ENCODE measurements around the gene MAP3K13.
"Not testable (repeated sequence)": the region's sequence is repeated elsewhere in the genome, so short reads cannot be mapped to it uniquely, and the experiment has no call there.

The MAP3K13 gene

DNA sequence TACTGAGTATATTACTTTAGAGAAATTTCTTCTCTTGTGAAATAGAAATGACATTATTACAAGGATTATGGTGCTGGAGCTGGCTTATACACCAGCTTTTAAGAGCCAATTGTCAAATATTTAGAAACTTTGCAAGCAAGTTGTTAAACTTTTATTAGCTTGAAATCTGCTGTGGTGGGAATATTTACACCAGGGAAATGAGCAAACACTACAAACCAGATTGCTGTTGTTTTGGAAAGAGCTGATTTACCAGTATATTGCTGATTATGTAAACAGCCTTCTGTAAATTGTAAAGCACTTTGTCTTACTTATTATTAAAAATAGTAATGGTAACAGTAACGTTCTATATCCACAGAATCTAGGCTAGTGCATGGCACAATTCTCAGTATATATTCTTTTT is 61.5 kb downstream of the MAP3K13 start:
- TF ChIP-seq, protein P1, sequence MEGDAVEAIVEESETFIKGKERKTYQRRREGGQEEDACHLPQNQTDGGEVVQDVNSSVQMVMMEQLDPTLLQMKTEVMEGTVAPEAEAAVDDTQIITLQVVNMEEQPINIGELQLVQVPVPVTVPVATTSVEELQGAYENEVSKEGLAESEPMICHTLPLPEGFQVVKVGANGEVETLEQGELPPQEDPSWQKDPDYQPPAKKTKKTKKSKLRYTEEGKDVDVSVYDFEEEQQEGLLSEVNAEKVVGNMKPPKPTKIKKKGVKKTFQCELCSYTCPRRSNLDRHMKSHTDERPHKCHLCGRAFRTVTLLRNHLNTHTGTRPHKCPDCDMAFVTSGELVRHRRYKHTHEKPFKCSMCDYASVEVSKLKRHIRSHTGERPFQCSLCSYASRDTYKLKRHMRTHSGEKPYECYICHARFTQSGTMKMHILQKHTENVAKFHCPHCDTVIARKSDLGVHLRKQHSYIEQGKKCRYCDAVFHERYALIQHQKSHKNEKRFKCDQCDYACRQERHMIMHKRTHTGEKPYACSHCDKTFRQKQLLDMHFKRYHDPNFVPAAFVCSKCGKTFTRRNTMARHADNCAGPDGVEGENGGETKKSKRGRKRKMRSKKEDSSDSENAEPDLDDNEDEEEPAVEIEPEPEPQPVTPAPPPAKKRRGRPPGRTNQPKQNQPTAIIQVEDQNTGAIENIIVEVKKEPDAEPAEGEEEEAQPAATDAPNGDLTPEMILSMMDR (IDR thresholded peaks at IDR 0.05) = no peak
- no peaks in the 10 kb centered on the region for H3K4me1 Mint-ChIP-seq

DNA sequence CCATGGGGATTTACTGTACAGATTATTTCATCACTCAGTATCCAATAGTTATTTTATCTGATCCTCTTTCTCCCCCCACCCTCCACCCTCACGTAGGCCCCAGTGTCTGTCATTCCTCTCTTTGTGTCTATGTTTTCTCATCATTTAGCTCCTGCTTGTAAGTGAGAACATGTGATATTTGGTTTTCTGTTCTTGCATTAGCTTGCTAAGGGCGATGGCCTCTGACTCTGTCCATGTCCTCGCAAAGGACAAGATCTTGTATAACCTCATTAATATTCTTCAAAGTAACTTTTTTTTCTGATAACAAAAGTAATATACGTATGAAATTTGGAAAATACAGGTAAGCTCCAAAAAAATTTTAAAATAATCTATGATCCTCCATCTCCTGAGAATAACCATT is 67.4 kb downstream of the MAP3K13 start:
- no peaks in the 10 kb centered on the region for H3K27me3 Mint-ChIP-seq (ENCODE audit: low read depth, poor library complexity)
- DNase-seq = no peak
- no peak overlapping the region for H3K4me3 Mint-ChIP-seq
- H3K36me3 Mint-ChIP-seq (ENCODE audit: low read depth) = no peaks in the 10 kb centered on the region
- no peak overlapping the region for H3K27ac Mint-ChIP-seq
- TF ChIP-seq, protein P1 (IDR thresholded peaks at IDR 0.05) = no peak
- no peaks in the 10 kb centered on the region for H3K4me1 Mint-ChIP-seq
- H3K9me3 Mint-ChIP-seq = no peaks in the 10 kb centered on the region

More for the DNA sequence above, 61.5 kb downstream of the MAP3K13 start:
- Mint-ChIP-seq H3K36me3 (ENCODE audit: low read depth) (no peaks in the 10 kb centered on the region), H3K4me3 (no peak overlapping the region), H3K27ac (no peak overlapping the region), H3K9me3 (peaks cover 3% of the 10 kb centered on the region), H3K27me3 (ENCODE audit: low read depth, poor library complexity) (peaks cover 4% of the 10 kb centered on the region)
- DNase-seq = no peak

DNA sequence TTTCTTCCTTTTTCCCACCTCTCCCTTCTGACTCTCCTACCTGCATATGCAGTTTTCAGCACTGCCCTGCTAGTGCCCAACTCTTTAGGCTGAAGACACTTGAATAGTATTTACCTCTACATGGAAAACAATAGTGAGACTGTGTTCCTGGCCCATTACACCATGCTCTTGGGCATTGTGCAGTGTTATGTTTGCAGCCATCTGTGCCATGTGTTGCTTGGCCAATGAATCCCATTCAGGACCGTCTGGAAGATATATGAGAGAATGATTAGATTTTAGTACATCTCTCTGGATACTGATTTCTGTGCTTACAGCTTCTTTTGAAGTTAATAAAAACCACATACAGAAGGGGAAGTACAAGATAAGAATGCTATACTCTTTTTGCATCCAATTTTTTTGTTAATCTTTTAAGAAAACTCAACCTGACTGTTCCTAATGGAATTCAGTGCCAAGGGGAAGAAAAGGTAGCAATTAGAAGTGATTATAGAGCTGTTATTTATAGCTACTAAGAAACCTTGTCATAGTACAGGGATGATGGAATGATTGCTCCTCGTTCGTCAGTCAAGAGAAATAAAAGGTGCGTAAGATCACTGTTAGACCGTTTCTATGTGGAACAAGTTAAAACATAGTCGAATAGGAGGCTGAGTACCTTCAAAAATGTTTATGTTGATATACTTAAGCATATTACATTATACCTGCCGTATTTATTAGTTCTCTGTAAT is 77.0 kb downstream of the MAP3K13 start:
- Mint-ChIP-seq H3K27me3 (ENCODE audit: low read depth, poor library complexity) (peaks cover 16% of the 10 kb centered on the region), H3K36me3 (ENCODE audit: low read depth) (no peaks in the 10 kb centered on the region), H3K4me3 (no peak overlapping the region), H3K9me3 (no peaks in the 10 kb centered on the region), H3K27ac (no peak overlapping the region), H3K4me1 (no peaks in the 10 kb centered on the region)
- TF ChIP-seq, protein P1 (IDR thresholded peaks at IDR 0.05) = no peak
- DNase-seq = no peak

DNA sequence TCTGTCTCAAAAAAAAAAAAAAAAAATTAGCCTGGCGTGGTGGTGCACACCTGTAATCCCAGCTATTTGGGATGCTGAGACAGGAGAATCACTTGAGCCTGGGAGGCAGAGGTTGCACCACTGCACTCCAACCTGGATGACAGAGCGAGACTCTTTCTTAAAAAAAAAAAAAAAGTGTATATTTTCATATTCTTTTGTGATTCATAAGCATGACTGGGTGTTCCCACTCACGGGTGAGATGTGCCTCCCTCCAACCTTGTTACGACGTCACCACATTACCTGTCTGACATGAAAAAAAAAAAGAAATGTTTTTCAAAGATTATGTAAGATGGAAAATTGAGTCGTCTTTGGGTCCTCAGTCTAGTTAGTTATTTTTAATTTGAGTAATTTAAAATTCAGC is 79.1 kb downstream of the MAP3K13 start:
- Mint-ChIP-seq H3K9me3 (no peaks in the 10 kb centered on the region), H3K4me1 (no peaks in the 10 kb centered on the region), H3K4me3 (no peak overlapping the region)

DNA sequence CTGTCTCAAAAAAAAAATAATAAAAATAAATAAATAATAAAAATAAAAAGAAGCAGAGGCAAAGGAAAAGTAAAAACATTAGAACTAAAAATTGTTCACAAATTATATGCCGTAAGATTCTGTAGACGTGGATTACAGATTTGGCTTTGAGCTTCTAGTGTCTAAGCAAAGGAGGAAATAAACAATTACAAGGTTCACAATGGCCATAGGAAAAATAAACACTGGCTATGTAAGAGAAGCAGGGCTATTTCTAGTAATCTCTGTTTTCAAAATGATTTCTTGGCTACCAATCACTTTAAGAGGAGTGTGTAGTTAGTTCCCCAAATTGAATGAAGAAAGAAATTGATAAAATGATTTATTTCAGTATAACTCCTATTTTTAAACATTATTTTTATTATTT is 81.4 kb downstream of the MAP3K13 start:
- no peaks in the 10 kb centered on the region for H3K9me3 Mint-ChIP-seq
- DNase-seq = no peak
- H3K27me3 Mint-ChIP-seq (ENCODE audit: low read depth, poor library complexity) = peaks cover 9% of the 10 kb centered on the region
- H3K4me1 Mint-ChIP-seq = no peaks in the 10 kb centered on the region
- H3K36me3 Mint-ChIP-seq (ENCODE audit: low read depth) = peaks cover under 1% of the 10 kb centered on the region
- TF ChIP-seq, protein P1 (IDR thresholded peaks at IDR 0.05) = no peak
- no peak overlapping the region for H3K27ac Mint-ChIP-seq
- H3K4me3 Mint-ChIP-seq = no peak overlapping the region

More for the DNA sequence above, 79.1 kb downstream of the MAP3K13 start:
- Mint-ChIP-seq H3K27ac (no peak overlapping the region), H3K27me3 (ENCODE audit: low read depth, poor library complexity) (peaks cover 19% of the 10 kb centered on the region), H3K36me3 (ENCODE audit: low read depth) (no peaks in the 10 kb centered on the region)
- no peak for DNase-seq
- TF ChIP-seq, protein P1 (IDR thresholded peaks at IDR 0.05) = no peak

DNA sequence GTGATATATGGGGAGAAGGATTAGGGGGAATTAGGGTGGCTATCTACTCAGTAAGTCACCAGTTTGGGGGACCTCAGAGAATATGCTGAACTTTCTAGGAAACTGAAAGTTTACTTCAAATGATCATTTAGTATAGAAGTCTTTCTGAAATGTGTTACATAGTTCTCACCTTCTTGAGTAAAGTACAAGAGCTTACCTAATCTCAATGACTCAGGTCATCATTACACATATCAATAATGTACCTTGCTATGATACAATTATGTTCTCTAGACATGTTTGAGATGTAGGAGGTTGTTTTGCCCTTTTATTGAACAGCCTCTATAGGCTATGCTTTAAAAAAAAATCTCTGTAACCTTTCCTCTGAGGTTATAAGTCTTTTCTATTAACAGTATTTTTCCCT is 85.2 kb downstream of the MAP3K13 start:
- Mint-ChIP-seq H3K27me3 (ENCODE audit: low read depth, poor library complexity) (peaks cover 7% of the 10 kb centered on the region), H3K4me3 (no peak overlapping the region), H3K27ac (no peak overlapping the region), H3K36me3 (ENCODE audit: low read depth) (peaks cover 4% of the 10 kb centered on the region), H3K9me3 (no peaks in the 10 kb centered on the region), H3K4me1 (no peaks in the 10 kb centered on the region)
- TF ChIP-seq, protein P1 (IDR thresholded peaks at IDR 0.05) = no peak
- DNase-seq = no peak

DNA sequence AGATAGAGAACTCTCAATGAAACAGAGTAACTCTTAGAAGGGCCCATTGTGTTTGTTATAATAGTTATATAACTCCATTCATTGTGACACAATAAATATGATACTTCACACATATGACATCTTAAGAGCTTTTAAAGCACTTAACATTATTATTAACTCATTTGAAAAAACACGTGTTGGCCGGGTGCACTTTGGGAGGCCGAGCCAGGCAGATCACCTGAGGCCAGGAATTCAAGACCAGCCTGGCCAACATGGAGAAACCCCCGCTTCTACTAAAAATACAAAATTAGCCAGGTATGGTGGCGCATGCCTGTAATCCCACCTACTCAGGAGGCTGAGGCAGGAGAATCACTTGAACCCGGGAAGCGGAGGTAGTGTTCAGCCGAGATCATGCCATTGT is 88.5 kb downstream of the MAP3K13 start:
- not testable (repeated sequence) for H3K4me3 Mint-ChIP-seq; H3K27me3 Mint-ChIP-seq (ENCODE audit: low read depth, poor library complexity); H3K4me1 Mint-ChIP-seq; H3K36me3 Mint-ChIP-seq (ENCODE audit: low read depth); DNase-seq; H3K27ac Mint-ChIP-seq; H3K9me3 Mint-ChIP-seq
